ENCODE data around the gene TET3. TPM values are rescaled to one million over a fixed set of nuclear protein-coding genes. Genes with fewer than 3 reads are reported as not detected.

TET3 gene
- polyA plus RNA-seq, 1 of the 3 experiments (the other 2 are of a cell fraction) = 1.6 TPM

DNA sequence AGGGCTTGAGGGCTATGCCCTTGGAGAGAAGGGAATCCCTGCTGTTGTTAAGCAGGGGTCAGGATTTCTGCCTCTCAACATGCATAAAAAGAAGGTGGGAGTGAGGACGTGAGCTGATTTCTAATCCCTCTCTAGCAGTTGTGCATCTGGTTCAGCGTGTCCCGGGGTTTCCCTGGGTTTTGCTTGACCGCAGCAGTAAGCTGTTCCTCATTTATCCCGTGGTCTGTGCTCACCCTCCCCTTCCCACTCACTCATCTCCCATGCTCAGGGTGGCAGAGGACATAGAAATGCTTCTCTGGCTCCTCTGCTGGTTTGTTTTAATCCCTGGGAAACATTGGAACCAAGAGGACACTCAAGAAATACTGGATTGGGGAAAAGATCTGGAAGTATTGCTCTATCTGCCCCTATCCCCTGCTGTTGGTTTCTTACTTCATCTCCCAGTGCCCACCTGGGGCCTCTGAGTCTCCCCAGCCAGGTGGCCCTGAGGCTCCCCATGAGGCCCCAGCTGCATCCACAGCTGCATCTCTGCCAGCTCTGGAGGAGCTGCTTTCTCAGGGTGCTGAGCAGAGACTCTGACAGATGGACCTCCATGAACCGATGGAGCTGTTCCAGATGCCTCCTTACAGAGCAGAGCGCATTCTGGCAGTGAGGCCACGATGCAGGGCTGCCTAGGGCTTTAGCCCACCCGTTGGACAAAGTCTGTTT is 36.1 kb downstream of the TET3 start:
- ChIA-PET CTCF (interaction anchor here (0.9 to 2.0 kb wide), 5 partner anchors 13 to 197 kb away, joined by 3 to 4 read pairs (median 3); no protein-coding TSS in a partner anchor), POLR2A (interaction anchor here (0.6 kb wide), 1 partner anchor 8 kb away, joined by 3 read pairs; no protein-coding TSS in a partner anchor)
- H3K4me3 ChIP-seq (ENCODE audit: low read depth in 2 of 2, low read length in 1 of 2) = no peak overlapping the region

DNA sequence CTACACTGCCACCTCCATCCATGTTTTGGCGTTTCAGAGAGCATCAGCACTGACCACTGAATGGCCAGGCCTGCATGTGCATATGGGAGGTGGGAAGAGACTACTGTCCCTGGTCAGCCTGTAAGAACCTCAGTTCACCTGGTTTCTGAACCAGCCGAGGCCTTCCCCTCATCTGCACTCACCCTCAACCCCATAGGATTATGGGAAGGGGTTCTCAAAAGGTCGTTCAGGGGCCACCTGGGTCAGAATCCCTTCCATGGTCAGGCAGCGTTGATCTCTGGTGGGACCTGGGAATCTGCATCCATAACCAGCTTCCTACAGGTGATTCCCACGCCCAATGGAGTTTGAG is 36.7 kb downstream of the TET3 start:
- Histone ChIP-seq H3K79me2 (ENCODE audit: insufficient read depth) (no peaks in the 10 kb centered on the region; the same call in 1 of the 2 replicates), H2AFZ (ENCODE audit: low read depth) (no peak overlapping the region), H4K20me1 (ENCODE audit: insufficient read depth) (peaks cover 11% of the 10 kb centered on the region; the same call in 1 of the 2 replicates), H3K4me3 (ENCODE audit: low read depth in 2 of 2, low read length in 1 of 2) (no peak overlapping the region), H3F3A (replicated peaks; ENCODE audit: insufficient read depth) (peaks cover 5% of the 10 kb centered on the region), H3K9me3 (no peaks in the 10 kb centered on the region), H3K36me3 (replicated peaks in 1 of 2; ENCODE audit: control insufficient read depth in 1 of 2, insufficient read depth in 2 of 2, low read length in 1 of 2) (no peaks in the 10 kb centered on the region), H3K9me2 (no peaks in the 10 kb centered on the region), H3K4me2 (no peak overlapping the region), H3K9ac (no peak overlapping the region), H3K4me1 (ENCODE audit: control insufficient read depth in 1 of 2, insufficient read depth in 2 of 2, low read depth in 1 of 2, low read length in 1 of 2) (peaks cover 0 to 35% of the 10 kb centered on the region in 2 experiments; a peak in 1 of 4 replicates), H3K27me3 (ENCODE audit: insufficient read depth) (no peaks in the 10 kb centered on the region), H3K27ac (ENCODE audit: low read depth in 2 of 2, low read length in 1 of 2) (peak overlapping the region in 1 of 2 experiments; percentile 19; a peak in 1 of 4 replicates)
- WGBS (ENCODE audit: low lambda C conversion rate) = 74% methylated on average over 5 of the region's 5 CpGs
- TF ChIP-seq, protein P1, sequence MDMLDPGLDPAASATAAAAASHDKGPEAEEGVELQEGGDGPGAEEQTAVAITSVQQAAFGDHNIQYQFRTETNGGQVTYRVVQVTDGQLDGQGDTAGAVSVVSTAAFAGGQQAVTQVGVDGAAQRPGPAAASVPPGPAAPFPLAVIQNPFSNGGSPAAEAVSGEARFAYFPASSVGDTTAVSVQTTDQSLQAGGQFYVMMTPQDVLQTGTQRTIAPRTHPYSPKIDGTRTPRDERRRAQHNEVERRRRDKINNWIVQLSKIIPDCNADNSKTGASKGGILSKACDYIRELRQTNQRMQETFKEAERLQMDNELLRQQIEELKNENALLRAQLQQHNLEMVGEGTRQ (IDR thresholded peaks at IDR 0.05; ENCODE audit: borderline replicate concordance, low read depth, low read length) = no peak
- TF ChIP-seq NFIC (IDR thresholded peaks at IDR 0.05; ENCODE audit: borderline replicate concordance) (no peak), FOXM1 (IDR thresholded peaks at IDR 0.05; ENCODE audit: low read depth) (no peak), JUND (IDR thresholded peaks at IDR 0.05) (no peak), TEAD4 (IDR thresholded peaks at IDR 0.05; ENCODE audit: borderline replicate concordance, insufficient read depth) (no peak), RXRA (IDR thresholded peaks at IDR 0.05; ENCODE audit: borderline replicate concordance, low read depth) (no peak), GABPA (IDR thresholded peaks at IDR 0.05; ENCODE audit: low read depth) (no peak), RCOR1 (IDR thresholded peaks at IDR 0.05; ENCODE audit: low read length) (no peak)
- ChIA-PET CTCF (interaction anchor here (0.9 to 2.0 kb wide), 4 partner anchors 14 to 198 kb away, joined by 3 to 4 read pairs (median 4); no protein-coding TSS in a partner anchor), POLR2A (interaction anchor here (0.6 kb wide), 1 partner anchor 8 kb away, joined by 3 read pairs; no protein-coding TSS in a partner anchor)
- DNase-seq = no peak

More for the DNA sequence above, 36.1 kb downstream of the TET3 start:
- Histone ChIP-seq H3K27ac (ENCODE audit: low read depth in 2 of 2, low read length in 1 of 2) (no peak overlapping the region; a peak in 1 of 4 replicates), H2AFZ (ENCODE audit: low read depth) (no peak overlapping the region), H3K4me2 (no peak overlapping the region), H3F3A (replicated peaks; ENCODE audit: insufficient read depth) (peaks cover 5% of the 10 kb centered on the region), H4K20me1 (ENCODE audit: insufficient read depth) (peaks cover 13% of the 10 kb centered on the region; the same call in 1 of the 2 replicates), H3K9me3 (no peaks in the 10 kb centered on the region), H3K79me2 (ENCODE audit: insufficient read depth) (no peaks in the 10 kb centered on the region; the same call in 1 of the 2 replicates), H3K27me3 (ENCODE audit: insufficient read depth) (no peaks in the 10 kb centered on the region), H3K9ac (no peak overlapping the region), H3K36me3 (replicated peaks in 1 of 2; ENCODE audit: control insufficient read depth in 1 of 2, insufficient read depth in 2 of 2, low read length in 1 of 2) (no peaks in the 10 kb centered on the region), H3K9me2 (no peaks in the 10 kb centered on the region), H3K4me1 (ENCODE audit: control insufficient read depth in 1 of 2, insufficient read depth in 2 of 2, low read depth in 1 of 2, low read length in 1 of 2) (peaks cover 0 to 35% of the 10 kb centered on the region in 2 experiments; a peak in 1 of 4 replicates)
- TF ChIP-seq, protein P1 (IDR thresholded peaks at IDR 0.05; ENCODE audit: borderline replicate concordance, low read depth, low read length) = no peak
- TF ChIP-seq MXI1 (IDR thresholded peaks at IDR 0.05; ENCODE audit: low read depth, low read length) (no peak), MEF2A (IDR thresholded peaks at IDR 0.05; ENCODE audit: borderline replicate concordance, low read depth) (no peak), SMC3 (IDR thresholded peaks at IDR 0.05; ENCODE audit: low read depth, low read length) (no peak), GATA2 (CRISPR knock-in tag; IDR thresholded peaks at IDR 0.05) (no peak), NRF1 (IDR thresholded peaks at IDR 0.05; ENCODE audit: low read depth, low read length) (no peak), EP300 (IDR thresholded peaks at IDR 0.05; ENCODE audit: borderline replicate concordance in 1 of 2, low read depth in 1 of 2, low read length in 1 of 2) (no peak), RAD21 (IDR thresholded peaks at IDR 0.05; ENCODE audit: low read length) (no peak), SIN3A (IDR thresholded peaks at IDR 0.05; ENCODE audit: borderline replicate concordance, low read depth, low read length) (no peak)
- DNase-seq = no peak
- 91% methylated on average over 6 of the region's 9 CpGs for WGBS (ENCODE audit: low lambda C conversion rate)
